RWPE2 (cell line): ENCODE data around the gene MUC13.
"Not testable (repeated sequence)": the region's sequence is repeated elsewhere in the genome, so short reads cannot be mapped to it uniquely, and the experiment has no call there.

Experiments
- ATAC-seq: fragments of 200-7000 bp; cut with Tn5 transposase; 3 replicates; pipeline ENCODE4 v1.9.1; 2021; ENCODE audit warnings: low read depth
- DNase-seq: peaks from one replicate; pipeline ENCODE4 v3.0.0-alpha.2; 2020; ENCODE audit warnings: low spot score
- H3K27ac ChIP-seq: fragments of 450-650 bp; 2 replicates; pipeline ENCODE4 v1.5.1; 2017; ENCODE audit warnings: mild to moderate bottlenecking; ENCODE audit not compliant: poor library complexity, severe bottlenecking
- H3K27me3 ChIP-seq: fragments of 250-450 bp; sonication (Bioruptor Pico); 2 replicates; pipeline ENCODE4 v1.5.1; 2021; ENCODE audit warnings: mild to moderate bottlenecking, moderate library complexity; ENCODE audit not compliant: insufficient read depth, poor library complexity, severe bottlenecking
- H3K36me3 ChIP-seq: fragments of 250-450 bp; sonication (Bioruptor Pico); 2 replicates; pipeline ENCODE4 v1.5.1; 2020; ENCODE audit warnings: low read depth, mild to moderate bottlenecking, moderate library complexity
- H3K4me1 ChIP-seq: fragments of 250-450 bp; sonication (Bioruptor Pico); 2 replicates; pipeline ENCODE4 v1.5.1; 2021; ENCODE audit warnings: mild to moderate bottlenecking, moderate library complexity; ENCODE audit not compliant: insufficient read depth, poor library complexity, severe bottlenecking
- H3K4me3 ChIP-seq: fragments of 250-450 bp; sonication (Bioruptor Pico); 2 replicates; pipeline ENCODE4 v1.5.1; 2021; ENCODE audit warnings: mild to moderate bottlenecking, moderate library complexity; ENCODE audit not compliant: severe bottlenecking
- H3K9me3 ChIP-seq: fragments of 250-450 bp; sonication (Bioruptor Pico); 2 replicates; pipeline ENCODE4 v1.5.1; 2021; ENCODE audit warnings: mild to moderate bottlenecking, moderate library complexity; ENCODE audit not compliant: severe bottlenecking
- CTCF ChIP-seq: fragments of 450-650 bp; IDR thresholded peaks from one replicate; pipeline ENCODE4 v1.5.1; 2017; ENCODE audit warnings: mild to moderate bottlenecking, moderate library complexity; ENCODE audit not compliant: poor library complexity, severe bottlenecking

Gene MUC13

DNA sequence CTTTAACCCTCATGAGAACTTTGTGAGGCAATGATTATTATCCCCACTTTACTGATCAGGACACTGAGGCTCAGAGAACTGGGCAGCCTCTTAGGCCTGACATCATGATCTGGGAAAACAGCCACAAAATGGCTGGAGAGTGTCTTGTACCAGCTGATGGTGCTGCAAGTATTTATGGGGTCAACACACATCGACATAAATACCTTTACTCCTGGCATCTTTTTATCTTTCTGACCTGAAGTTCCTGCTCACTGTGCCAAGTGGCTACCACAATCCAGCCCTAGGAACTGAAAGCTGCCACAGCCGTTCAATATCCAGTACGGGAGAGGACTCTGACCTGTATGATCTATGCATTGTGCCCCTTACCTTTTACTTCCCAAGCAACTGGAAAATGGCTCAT, 29.2 kb upstream of the MUC13 start:
- Histone ChIP-seq H3K36me3 (no peaks in the 10 kb centered on the region), H3K27me3 (no peaks in the 10 kb centered on the region), H3K4me3 (no peak overlapping the region), H3K4me1 (no peaks in the 10 kb centered on the region), H3K27ac (no peak overlapping the region), H3K9me3 (no peaks in the 10 kb centered on the region)
- ATAC-seq: no peak
- no peak for TF ChIP-seq CTCF
- no peak for DNase-seq

GRCh38 chr3:124962403-124962940, 27.9 kb upstream of the MUC13 start:
- no peak for TF ChIP-seq CTCF
- H3K36me3 ChIP-seq: no peaks in the 10 kb centered on the region
- no peak for DNase-seq

GRCh38 chr3:124960698-124961097, 26.1 kb upstream of the MUC13 start:
- TF ChIP-seq CTCF: no peak
- Histone ChIP-seq H3K9me3 (no peaks in the 10 kb centered on the region), H3K36me3 (no peaks in the 10 kb centered on the region), H3K27me3 (no peaks in the 10 kb centered on the region), H3K4me1 (no peaks in the 10 kb centered on the region), H3K27ac (no peak overlapping the region), H3K4me3 (no peak overlapping the region)
- DNase-seq (no peak), ATAC-seq (no peak)

More at GRCh38 chr3:124962403-124962940, 27.9 kb upstream of the MUC13 start:
- Histone ChIP-seq H3K27ac (no peak overlapping the region), H3K9me3 (no peaks in the 10 kb centered on the region), H3K4me3 (no peak overlapping the region), H3K4me1 (no peaks in the 10 kb centered on the region), H3K27me3 (no peaks in the 10 kb centered on the region)
- no peak for ATAC-seq

DNA sequence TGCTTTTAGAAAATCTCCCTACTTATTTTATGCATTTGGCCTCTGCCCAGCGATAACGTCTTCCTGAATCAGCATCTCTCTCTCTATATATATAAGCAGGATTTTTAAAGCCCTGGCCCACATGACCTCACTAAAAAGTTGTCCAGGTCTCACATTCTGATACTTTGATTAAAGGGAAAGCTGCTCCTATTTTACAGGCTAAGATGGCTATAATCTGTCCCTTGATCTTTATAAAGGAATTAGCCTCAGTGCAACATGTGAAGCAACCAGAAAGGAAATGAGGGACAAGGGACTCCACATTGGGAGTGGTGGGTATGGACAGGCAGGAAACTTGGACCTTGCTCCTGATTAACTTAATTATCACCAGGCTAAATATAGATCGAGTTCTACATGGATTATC, 25.6 kb upstream of the MUC13 start:
- TF ChIP-seq CTCF: no peak
- Histone ChIP-seq H3K36me3 (no peaks in the 10 kb centered on the region), H3K27me3 (no peaks in the 10 kb centered on the region), H3K4me1 (no peaks in the 10 kb centered on the region), H3K27ac (no peak overlapping the region), H3K9me3 (no peaks in the 10 kb centered on the region), H3K4me3 (no peak overlapping the region)
- no peak for DNase-seq
- ATAC-seq: no peak

DNA sequence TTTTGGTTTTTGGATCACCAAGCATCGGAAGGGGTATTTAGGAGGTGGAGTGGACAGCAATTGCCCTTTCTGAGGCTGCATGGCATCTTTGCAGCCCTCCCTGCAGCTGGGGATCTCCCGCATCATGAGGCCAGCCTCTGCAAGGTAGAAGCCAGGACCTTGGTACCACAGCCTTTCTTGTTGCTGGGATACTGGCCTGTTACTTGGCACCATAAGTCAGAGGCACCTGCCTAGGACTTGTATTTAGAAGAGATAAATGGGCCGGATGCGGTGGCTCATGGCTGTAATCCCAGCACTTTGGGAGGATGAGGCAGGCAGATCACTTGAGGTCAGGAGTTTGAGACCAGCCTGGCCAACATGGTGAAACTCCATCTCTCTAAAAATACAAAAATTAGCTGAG, 23.4 kb upstream of the MUC13 start:
- H3K36me3 ChIP-seq, ATAC-seq, H3K27me3 ChIP-seq, H3K4me3 ChIP-seq, DNase-seq, H3K4me1 ChIP-seq, H3K9me3 ChIP-seq, H3K27ac ChIP-seq: not testable (repeated sequence)
